Stimulated activated CD8-positive, alpha-beta memory T cell treated with anti-CD3 and anti-CD28 coated beads, Interleukin-12 subunit alpha, Interleukin-12 subunit beta, amount 100 ng/mL, for 24 hours (primary cell): ENCODE data around the gene GRIK5.

Experiments used
- DNase-seq: peaks from one replicate; pipeline ENCODE4 v3.0.0-alpha.2; 2020; ENCODE audit errors: extremely low read depth

The GRIK5 gene

DNA sequence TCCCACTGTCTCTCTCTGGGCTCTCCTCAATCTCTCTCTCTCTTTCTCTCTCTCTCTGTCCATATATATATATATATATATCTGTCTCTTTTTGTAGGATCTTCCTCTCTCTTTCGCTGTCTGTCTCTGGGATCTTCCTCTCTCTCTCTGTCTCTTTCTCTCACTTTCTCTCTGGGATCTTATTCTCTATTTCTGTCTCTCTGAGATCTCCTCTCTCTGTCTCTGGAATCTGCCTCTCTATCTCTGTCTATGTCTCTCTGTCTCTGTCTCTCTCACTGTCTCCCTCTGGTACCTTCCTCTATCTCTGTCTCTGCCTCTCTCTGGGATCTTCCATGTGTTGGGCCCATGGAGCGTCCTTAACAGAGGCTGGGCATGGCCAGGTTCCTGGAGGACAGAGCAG, 79.4 kb downstream of the GRIK5 start:
- no peak for DNase-seq

DNA sequence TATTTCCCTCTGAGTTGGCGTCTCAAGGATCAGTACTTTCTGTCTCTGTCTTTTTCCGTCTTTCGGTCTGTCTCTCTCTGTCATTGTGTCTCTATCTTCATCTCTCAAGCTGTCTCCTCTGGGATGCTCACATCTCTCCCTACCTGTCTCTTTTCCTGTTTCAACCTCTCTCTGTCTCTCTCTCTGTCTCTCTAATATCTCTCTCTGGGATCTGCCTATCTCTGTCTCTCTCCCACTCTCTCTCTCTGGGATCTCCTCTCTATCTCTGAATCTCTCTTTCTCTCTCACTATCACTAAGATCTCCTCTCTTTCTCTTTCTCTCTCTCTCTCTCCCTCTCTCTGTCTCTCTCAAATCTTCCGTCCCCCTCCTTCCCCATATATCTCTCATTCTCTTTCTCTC, 80.0 kb downstream of the GRIK5 start:
- no peak for DNase-seq

DNA sequence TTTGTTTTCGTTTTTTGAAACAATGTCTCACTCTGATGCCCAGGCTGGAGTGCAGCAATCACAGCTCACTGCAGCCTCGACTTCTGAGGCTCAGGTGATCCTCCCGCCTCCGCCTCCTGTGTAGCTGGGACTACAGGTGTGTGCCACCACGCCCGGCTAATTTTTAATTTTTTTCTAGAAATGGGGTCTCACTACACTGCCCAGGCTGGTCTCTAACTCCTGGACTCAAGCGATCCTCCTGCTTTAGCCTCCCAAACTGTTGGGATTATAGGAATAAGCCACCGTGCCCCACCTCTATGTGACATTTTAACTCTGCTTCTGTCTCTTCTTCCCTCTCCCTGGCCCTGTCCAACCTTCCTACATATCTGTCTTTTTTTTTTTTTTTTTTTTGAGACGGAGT, 81.1 kb downstream of the GRIK5 start:
- no peak for DNase-seq

DNA sequence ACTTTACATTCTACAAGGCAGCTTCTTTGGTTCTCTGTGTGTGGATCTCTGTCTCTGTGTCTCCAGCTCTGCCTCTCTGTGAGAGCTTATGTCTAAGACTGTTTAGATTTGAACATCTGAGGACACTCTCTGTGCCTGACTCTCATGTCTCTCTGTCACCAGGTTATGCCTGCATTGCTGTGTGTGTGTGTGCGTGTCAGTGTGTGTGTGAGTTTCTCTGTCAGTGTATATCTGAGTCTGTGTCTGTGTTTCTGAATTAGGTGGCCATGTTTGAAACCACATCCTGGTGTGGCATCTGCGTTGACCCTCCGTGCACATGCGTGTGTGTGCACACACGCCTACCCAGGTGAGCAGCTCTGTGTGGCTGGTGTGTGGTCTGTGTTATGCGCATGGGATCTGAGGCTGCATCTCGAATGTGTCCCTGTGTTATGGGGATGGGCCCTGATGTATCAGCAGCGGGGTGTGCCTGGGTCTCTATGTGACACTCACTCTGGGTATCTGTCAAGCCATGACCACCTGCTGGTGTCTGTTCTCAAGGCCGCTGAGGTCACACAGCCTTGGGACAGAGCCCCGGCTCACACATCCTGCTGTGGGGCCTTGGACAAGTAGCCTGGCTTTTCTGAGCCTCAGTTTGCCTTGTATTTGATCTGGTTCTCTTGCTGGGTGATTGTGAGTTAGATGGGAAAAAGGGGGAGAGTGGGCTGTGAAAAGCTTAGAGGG, 82.7 kb downstream of the GRIK5 start:
- DNase-seq = no peak

DNA sequence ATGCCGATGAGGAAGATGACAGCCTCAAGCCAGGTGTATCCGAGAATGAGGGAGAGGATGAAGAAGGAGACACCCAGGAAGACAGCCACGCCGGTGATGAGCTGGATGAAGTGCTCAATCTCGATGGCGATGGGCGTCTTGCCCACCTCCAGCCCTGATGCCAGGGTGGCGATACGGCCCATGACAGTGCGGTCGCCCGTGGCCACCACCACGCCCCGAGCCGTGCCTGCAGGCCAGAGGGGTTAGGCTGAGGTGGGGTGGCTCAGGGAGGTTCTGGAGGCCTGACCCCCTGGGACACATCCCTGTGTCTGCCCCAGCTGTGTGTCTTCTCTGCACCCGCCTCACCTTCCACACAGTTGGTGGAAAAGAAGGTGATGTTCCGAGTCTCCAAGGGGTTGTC, 85.0 kb downstream of the GRIK5 start:
- no peak for DNase-seq

DNA sequence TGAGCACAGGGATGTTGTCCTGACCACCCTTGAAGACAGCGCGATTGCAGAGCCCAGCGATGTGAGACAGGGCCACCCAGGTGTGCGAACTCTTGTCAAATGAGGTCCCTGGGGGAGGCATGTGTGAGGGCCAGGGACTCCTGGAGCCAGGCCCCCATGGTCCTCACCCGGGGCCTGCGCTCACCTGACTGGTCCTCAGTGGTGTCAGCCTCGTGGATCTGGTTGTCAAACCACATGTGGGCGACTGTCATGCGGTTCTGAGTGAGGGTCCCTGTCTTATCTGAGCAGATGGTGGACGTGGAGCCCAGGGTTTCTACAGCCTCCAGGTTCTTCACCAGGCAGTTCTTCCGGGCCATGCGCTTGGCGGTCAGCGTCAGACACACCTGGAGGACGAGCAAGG, 88.3 kb downstream of the GRIK5 start:
- DNase-seq = no peak

DNA sequence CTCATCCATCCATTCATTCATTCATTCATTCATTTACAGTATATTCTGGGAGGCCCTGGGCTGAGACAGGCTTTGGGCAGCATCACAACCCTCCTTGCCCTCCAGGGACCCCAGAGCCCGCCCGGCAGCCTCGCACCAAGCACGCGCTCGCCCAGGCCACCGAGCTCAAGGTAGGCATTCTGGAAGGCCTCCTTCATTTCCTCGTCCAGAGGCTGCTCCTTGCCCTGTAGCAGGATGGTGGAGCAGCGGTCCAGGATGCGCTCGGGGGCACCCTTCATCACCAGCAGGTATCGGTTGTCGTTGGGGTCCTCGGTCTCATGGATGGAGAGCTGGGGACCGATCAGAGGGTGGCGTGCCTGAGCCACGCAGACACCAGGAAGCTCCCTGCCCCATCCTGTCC, 91.5 kb downstream of the GRIK5 start:
- DNase-seq = no peak

DNA sequence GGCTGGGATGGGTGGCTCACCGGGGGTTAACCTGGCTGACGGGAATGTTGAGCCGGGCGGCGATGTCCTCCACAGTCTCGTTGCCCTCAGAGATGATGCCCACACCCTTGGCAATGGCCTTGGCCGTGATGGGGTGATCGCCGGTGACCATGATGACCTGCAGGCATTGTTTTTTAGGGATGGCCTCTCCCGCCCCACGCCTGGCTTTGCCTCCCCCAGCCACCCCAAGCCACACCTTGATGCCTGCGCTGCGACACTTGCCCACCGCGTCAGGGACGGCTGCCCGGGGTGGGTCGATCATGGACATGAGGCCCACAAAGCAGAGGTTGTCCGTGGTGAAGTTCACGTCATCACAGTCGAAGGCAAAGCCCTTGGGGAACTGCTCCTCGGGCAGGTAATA, 92.1 kb downstream of the GRIK5 start:
- no peak for DNase-seq

DNA sequence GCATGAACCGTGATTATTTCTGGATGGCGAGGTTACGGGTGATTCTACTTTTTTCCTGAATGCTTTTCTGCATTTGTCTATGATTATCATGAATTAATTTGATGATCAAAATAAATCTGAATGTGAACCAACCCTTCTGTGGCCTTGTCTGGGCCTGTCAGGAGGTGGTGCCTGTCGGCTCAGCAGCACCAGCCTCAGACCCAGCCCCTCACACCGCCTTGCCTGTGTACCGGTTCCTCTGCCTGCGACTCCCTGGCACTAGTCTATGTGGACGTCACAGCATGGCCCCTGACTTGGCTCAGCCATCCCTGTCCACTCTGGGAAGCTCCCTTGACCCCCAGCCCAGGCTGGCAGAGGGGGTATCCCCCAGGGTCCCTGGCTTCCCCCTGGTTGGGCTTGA, 95.4 kb downstream of the GRIK5 start:
- no peak for DNase-seq

DNA sequence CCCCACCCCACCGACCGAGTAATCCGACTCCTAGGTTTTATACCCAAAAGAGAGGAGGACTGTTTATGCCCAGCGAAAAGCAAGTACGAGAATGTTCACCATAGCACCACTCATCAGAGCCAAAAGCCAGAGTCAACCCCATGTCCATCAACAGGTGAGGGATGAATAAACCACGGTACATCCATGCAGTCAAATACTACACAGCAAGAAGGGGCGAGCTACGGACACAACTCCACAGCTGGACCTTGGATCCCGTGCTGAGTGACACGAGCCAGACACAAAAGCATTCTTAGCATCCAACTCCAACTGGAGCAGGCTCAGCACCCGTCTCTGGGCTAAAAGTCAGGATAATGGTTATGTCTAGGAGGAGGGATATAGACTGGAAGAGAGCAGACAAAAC, 98.6 kb downstream of the GRIK5 start:
- no peak for DNase-seq

DNA sequence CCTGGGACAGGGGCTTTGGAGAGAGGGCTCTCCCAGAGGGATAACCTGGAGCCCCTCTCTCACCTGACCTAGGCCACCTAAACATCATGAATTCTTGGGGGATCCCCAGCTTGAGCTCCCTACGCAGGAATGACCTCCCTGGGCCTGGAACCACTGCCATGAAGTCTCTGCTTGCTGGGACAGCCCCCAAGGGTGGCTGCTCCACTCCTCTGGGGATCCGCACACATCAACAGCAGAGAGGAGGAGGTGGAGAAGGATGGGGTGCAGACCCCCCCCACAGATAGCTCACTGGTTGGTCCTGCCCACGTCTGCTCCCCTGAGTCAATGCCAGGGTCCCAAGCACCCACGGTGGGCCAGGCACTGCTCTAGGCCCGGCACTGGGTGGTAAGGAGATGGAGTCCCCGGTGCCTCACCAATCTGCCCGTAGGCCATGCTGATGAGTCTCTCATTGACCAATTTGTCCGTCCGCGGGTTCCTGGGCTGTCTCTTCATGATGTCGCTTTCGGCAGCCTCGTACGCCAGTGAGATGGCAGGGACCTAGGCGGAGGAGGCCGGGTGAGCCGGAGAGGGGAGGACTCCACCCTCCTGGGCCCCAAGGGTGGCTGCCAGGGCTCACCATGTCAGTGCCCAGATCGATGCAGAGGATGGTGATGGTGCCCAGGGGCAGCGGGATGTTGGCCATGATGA, 100.1 kb downstream of the GRIK5 start:
- no peak for DNase-seq

DNA sequence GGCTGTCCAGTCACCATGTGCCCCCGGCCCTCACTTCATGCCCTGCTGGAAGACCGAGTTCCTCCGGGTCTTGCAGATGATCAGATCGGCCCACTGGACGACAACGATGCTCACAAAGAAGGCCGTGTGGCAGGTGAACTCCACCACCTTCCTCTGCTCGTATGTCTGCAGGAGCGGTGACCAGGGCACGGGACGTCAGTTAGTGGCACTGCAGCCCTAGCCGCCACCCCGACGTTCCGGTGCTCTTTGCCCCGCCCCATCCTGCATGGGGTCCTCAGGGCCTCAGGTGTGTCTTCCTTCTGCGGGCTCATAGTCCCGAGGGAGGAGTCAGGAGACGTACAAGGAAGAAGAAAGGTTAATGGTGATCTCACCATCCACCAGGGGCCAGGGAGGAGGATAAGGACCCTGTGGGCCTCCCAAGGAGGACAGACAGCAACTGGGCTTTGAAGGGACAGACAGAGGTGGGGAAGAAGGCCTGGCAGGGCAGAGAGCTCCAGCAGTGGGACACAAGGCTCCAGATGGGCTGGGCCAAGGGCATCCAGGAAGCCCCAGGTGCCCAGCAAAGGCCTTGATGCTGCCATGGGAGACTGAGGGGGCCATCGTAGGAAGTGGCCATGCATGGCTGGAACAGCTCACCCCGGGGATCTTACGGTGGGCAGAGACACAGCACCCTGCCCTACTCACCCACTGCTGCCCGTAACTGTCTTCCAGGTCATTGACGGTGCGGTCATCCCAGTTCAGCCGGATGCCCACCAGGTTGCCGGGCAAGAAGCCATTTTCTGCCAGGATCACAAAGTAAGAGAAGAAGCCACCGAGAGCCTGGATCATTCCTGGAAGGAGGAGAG, 101.0 kb downstream of the GRIK5 start:
- DNase-seq = no peak

DNA sequence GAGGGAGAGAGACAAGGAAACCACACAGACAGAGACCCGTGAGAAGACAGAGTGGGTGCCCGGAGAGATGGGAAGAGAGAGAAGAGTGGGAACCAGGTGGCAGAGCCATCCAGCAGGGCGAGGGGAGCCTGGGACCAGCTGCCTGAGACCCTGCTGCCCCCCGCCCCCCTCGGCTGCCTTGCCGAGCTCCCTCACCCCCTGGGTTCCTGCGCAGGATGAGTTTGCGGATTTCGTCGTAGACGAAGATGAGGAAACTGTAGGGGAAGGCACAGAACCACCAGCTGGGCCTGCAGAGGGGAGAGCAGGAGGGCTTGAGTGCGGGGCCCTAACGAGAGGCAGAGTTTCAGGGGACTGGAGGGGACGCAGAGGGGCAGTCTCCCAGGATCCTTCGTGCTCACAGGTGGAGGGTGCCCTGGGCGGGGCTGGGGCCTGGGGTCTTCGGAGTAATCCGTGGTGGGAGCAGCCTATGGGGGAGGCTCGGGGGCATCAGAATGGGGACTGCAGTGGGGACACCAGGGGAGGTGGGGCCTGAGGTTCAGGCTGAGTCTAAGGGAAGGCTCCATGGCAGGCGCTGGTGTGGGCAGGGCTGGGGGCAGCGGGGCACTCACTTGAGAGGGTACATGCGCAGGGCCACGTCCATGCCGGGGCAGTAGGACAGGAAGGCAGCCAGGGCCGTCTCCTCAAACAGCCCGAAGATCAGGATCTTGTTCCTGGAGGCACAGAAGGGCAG, 102.8 kb downstream of the GRIK5 start:
- no peak for DNase-seq

DNA sequence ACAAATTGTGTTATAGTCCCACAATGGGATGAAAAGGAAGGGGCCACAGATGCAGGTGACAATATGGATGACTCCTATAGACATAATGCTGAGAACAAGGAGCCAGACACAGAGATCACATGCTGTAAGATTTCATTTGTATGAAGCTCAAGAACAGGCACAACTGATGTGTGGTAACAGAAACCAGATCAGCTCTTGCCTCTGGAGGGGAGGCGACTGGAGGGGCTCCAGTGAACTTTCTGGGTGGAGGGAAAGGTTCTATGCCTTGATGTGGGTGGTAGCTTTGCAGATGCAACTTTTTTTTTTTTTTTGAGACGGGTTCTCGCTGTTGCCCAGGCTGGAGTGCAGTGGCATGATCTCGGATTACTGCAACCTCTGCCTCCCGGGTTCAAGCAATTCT, 104.9 kb downstream of the GRIK5 start:
- DNase-seq = no peak

DNA sequence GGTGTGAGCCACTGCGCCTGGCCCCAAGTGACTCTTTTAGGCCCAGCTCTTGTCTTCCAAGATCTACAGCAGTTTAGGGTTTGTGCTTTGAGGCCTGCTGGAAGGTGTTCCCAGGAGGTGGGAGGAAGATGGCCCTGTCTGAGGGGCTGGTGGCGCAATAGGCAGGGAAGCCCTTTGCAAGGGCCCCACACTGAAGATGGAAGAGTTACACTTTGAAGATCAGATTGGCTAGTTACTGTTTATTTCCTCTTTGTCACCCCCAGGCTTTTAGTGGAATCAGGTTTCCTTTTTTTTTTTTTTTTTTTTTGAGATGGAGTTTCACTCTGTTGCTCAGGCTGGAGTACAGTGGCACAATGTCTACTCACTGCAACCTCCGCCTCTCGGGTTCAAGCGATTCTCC, 109.0 kb downstream of the GRIK5 start:
- no peak for DNase-seq

DNA sequence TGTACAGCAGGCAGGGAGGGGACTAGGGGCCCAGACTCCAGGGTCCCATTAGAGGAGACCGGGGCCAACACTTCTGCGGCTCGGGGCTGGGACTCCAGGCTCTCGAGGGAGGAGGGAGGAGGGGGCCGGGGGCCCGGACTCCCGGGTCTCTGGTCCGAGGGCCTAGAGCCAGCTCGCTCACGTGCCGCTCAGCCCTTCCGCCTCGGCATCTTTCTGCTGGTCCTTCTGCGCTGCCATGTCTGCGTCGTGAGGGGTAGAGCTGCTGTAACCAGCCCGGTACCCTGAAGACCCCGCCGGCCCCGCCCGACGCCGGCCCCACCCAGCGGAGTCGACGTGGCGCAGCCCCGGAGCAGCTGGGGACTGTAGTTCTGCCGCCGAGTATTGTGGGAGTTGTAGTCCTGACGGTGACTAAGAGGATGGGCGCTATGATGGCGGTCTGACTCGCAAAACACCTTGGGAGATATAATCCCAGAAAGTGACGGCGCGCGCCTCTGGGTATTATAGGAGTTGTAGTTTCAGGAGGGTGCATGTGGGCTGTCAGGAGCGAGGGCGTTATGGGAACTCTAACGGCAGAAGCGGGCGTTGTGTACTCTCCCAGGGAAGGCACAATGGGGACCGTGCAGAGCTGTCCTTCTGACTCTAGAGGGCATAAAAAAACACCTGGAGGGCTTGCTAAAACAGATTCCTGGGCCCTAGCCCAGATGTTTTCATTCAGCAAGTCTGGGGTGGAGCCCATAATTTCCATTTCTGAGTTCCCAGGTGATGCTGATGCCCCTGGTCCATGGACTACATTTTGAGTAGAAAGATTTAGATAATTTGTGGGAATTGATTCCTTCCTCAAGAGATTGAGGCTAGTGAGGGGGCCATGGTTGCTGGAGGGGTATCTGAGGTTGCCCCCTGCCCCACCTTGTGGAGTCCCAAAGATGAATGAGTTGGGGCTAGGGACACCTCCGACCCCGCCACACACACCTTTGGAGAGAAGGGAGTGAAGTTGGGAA, 110.7 kb downstream of the GRIK5 start, which contains the start of gene RABAC1:
Gene RABAC1, minus strand, starts transcription at position 266 of the 998 bp plus-strand sequence. Its CDS starts 29 bp downstream, at position 237.
- DNase-seq = peak; percentile 79

DNA sequence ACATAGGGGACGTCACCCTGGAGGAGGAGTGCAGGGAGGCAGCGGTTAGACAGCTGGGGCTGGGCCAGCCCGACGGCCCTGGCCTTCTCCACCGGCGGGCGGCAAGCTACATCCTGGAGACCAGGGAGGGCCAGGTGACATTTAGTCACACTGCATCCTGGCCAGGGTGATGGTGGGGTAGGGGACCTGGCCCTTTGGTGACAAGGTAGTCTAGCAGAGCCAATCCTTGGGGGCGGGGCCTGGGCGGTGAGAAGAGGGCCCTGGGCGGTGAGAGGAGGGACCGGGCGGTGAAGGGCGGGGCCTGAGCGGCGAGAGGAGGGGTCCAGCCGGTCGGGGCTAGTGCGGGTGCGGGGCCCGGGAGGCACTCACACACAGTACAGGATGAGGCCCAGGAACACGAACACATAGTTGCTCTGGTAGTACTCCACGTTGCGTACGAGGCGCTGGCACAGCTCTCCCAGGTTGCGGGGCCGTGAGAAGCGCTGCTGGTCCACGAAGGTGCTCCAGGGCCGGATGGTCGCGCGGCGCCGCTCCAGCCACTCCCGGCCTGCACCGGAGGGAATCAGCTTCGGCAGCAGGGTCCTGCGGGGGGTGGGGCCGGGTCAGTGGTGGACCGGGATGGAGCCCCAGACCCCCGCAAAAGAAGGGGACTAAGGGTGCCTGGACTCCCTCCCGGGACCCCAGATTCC, 111.5 kb downstream of the GRIK5 start:
- peak; percentile 59 for DNase-seq

DNA sequence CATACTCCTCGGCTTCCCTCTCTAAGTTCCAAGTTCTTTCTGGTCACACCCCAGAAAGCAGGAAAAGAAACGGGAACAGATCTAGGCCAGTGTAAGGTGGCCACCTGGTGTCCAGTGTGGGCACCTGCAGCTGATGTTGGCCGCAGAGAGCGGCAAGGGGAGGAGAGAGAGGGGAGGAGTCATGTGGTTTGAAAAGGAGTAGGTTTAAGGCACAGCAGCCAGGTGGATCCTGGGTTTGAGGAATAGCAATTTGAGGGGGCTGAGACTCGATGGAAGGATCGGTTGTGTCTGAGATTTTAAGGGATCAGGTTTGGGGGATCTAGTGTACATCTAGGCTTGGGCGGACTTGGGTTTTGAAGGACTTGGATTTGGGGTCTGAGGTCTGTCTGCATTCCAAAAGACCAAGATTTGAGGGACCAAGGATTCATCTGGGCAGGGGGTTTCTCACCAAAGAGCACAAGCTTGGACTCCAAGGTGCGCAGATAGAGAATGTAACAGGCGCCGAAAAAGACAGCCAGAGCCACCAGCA, 112.1 kb downstream of the GRIK5 start:
- DNase-seq = no peak

DNA sequence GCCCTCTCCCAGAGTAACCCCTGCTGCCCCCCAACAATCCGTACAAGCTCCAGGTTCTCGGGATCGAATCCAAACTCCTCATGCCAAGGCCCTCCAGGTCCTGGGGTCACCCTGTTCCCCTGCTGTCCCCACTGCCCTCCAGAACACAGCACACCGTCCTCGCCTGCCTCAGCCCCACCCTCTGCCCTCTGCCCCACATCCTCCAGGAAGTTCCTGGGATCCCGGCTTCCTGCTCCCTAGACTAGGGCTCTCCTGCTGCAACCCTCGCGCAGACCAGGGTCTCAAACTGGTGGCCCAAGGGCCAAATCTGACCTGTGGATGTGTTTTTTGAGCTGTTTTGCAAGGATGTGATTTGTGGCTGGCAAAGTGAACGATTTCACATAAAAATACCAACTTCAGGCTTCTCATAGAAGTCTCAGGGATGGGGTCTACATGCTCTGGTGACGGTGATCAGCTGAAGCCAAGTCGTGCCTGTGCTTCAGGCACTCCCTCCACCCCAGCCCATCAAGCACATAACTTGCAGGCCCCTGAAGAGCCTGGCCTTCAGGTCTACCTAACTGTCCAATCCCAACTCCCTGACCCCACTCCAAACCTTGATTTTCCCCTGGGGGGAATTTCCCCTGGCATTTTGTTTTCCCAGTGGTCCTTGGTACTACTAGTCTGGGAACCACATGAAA, 112.7 kb downstream of the GRIK5 start:
- DNase-seq = no peak
